DMS114 treated with DMSO at 0.1 percent for 48 hours (cell line): ENCODE measurements around the gene TYSND1.
"Not testable (repeated sequence)": the region's sequence is repeated elsewhere in the genome, so short reads cannot be mapped to it uniquely, and the experiment has no call there.

Source experiments
- DNase-seq: peaks from one replicate; lab custom pipeline; 2025; ENCODE audit not compliant: unreplicated experiment; lab: John Stamatoyannopoulos, UW

The TYSND1 gene

DNA sequence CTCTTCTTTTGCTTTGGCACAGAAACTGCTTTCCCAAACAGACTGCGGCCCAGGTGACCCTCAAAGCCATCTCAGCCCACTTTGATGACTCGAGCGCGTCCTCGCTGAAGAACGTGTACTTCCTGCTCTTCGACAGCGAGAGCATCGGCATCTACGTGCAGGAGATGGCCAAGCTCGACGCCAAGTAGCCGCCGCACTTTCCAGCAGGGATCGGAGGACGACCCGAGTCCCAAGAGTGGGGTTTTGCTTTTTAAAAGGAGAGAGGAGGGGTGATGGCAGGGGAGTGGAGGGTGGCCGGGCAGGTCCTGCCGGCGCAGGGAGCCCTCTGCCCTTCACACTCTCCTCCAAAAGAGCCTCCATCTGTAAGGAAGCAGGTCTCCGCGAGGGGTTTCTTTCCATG is 35.0 kb downstream of the TYSND1 start:
- no peak for DNase-seq

DNA sequence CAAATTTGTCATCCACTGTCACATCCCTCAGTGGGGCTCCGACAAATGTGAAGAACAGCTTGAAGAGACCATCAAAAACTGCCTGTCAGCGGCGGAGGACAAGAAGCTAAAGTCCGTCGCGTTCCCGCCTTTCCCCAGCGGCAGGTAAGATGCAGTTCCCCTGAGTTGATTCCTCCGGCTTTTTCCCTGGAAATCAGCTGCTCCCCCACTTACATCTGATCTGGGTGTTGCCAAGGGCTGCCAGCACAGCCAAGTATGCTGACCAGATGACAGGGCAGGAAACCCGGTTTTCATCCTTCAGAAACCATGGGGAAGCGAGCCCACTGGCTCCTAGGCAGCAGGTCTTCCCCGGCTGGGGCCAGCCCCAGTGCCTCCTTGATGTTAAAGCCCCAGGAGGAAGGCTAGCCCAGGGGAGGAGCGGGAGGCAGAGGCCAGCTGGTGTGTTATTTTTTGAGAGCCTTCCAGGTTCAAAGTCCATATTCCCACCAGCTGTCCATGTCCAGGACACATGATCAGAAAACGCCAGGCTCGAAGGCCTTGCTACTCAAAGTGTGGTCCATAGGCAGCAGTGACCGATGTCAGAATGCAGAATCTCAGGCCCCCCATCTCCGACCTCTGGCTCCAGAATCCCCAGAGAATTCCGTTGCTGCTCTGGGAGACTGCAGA is 37.3 kb downstream of the TYSND1 start:
- no peak for DNase-seq

DNA sequence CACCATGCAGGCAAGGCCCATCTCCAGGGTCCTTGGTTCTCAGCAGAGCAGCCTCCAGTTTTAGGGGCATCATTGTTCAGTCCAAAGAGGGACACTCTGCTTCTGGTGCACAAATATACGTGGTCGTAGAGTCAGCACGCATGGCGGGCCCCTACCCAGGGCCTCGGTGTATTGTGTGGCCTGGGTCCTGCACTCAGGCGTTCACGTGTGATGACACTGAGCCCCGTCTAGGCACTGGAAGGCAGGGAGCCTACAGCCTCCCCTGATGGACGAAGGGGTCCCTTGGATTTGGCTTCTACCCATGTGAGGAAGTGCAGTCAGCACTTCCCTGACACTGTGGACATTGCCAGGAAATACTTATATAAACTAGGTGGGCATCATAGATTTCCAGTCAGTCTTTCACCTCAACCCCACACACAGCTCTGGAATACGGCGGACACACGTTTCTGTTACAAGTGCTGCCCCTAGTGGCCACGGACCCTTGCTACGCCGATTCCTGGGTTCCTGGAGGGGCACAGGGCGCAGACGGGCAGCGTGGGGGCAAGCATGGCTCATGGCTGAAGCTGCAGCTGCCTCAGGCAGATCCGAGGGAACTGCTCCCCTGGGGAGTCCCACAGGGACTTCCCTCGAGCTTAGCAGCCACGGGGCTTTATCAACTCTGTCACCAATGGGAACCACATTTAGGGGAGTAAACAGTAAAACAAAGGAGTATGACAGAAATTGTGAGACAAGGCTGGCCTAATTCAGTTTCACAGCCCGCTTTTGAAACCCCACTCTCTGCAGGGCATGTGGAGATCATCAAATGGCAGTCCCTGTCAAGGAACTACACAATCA is 39.3 kb downstream of the TYSND1 start:
- no peak for DNase-seq

DNA sequence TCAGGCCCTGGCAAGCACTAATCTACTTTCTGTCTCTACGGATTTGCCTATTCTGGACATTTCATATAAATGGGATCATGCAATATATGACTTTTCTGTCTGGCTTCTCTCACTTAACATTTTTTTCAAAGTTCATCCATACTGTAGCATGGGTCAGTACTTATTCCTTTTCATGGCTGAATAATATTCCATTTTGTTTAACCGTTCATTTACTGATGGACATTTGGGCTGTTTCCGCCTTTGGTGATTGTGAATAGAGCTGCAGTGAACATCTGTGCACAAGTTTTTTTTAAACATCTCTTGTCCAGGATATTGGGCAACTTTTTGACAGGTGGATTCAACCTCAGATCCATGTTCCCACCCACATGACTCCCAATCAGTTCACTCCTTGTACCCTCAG is 44.8 kb downstream of the TYSND1 start:
- no peak for DNase-seq

DNA sequence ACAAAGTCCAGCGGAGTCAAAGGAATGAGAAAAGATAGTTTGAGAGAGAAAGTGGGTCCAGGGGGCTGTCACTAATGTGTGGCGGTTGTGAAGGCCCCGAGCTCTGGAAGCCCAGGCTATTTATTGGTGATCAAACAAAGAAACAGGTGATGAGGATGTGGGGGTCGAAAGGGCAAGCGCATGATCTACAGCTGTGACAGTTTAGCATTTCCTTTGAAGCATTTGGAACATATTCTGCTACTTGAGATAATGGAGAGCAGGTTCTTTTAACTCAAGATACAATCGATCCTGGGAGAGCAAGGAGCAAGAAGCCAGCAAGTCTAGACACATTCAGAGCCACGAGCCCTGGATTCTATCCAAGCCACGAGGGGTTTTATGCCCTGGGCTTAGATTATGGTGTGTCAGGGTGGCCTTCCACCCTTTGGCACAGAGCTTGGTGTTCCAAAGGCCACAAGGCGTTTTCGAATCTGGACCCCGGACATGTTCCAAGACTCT is 45.4 kb downstream of the TYSND1 start:
- not testable (repeated sequence) for DNase-seq

DNA sequence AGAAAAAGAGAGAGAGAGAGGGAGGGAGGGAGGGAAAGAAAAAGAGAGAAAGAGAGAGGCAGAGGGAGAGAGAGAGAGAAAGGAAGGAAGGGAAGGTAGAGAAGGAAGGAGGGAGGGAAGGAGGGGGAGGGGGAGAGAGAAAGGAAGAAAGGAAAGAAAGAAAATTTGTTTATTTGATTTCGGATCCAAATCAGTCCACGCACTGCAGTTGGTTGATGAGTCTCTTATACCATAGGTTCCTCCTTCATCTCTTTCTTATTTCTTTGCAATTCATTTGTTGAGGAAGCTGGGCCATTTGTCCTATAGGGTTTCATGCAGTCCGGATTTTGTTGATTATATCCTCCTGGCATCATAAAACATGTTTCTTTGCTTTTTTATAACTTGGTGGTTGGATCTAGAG is 48.2 kb downstream of the TYSND1 start:
- no peak for DNase-seq

DNA sequence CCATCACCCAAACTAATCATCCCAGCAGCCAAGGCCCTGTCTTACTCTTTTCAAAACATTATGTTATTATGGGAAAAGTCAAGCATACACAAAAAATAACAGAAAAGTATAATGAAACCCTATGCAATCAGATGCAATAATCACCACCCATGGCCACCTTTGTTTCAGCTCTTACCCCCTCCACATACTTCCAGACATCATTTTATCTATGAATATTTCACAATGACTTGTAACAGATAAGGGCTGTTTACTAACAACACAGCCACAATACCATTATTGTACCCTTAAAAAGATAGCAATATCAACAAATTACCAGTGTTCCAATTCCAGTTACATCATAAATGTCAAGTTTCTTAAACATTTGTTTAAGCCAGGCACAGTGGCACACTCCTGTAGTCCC is 49.0 kb downstream of the TYSND1 start:
- no peak for DNase-seq

DNA sequence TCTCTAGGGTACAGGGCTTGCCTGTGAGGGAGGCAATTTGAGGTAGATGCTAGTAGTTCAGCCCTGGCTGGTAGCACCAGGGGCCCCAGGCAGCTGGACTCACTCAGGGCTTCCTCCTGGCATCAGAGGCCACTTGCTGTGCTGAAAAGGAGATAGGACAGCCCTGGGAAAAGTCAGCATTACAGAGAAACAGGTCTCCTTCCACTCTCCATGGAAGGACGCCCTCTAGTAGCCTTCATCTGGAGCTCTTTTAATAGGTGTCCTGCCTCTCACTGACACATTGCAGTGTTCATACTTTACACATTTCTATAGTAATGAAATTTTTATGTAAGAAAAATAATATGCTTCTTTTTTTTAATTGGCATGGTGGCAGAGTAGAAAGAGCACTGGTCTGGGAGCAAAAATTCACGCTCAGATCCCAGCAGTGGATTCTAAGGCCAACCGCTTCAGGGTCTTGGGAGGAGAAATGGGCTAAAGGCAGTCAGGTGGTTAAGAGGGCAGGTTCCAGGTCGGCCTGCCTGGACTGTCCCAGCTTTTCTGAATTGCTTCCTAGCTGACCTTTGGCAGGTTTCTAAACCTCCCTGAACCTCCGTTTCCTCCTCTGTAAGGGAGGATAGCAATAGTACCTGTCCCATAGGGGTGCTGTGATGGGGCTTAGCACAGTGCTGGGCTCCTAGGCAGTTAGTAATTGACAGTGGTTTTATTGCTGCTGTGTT is 49.6 kb downstream of the TYSND1 start:
- DNase-seq: no peak

DNA sequence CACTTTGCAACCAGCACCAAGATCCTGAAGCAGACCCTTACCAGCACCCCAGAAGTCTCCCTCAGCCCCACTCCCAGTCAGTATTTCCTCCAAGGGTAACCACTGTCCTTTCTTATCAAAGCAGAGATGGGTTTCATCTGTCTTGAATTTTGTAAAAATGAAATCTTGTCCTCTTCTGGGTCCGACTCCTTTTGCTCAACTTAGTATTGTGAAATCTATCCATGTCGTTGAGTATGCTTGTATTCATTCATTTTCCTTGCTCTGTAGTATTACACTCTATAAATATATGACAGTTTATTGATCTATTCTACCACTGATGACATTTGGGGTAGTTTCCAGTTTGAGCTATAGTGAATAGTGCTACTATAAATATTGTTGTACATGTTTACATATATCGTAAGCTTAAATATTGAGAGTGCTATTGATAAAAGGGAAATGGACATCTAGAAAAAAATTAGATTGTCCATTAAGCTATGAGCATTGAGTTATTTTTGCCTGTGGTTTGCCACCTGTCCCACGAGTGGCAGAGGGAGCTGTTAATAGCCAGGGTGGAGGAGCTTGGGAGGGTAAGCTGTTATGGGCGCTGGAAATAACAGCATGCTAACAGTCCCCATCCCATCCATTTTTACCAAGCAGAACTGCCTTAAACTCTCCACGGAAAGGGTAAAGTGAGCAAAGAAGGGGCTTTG is 50.3 kb downstream of the TYSND1 start:
- no peak for DNase-seq

DNA sequence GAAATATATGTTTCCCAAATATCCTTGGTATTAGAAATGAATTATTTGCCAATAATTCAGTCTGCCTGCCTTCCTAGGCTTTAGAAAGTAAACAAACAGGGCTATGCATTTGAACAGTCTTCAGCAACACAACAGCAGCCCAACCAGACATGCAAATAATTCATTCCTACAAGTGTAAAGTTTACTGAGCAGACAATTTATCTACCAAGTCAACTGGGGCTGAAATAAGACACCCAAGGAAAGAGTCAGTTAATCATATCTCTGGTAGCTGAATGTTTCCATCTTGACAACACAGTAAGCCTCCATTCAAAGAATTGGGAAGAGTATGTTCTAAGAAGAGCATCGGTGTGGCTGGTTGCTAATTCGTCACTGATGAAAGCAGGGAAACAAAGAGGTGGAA is 52.2 kb downstream of the TYSND1 start:
- no peak for DNase-seq

DNA sequence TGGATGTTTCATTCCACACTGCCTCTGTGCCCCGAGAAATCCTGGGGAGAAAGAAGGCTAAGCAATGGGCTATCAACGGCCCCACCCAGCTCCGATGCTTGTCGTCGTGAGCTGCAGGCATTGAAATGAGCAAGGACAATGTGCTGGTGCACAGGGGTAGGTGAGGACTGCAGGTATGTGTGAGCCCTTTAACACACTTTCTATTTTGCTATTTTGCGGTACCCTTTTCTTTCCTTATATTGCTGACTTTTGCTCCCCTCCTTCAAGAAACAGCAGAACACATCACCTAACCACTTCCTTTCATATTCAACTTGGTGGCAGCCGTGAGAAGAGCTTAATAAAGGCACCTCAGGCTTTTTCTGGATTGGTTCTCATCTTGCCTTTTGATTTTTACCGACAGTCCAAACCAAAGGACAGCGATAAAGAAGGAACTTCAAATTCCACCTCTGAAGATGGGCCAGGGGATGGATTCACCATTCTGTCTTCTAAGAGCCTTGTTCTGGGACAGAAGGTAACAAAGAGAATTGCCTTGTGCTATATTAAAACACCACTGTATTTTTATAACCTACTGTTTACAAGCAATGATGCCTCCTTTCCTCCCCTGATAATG is 53.1 kb downstream of the TYSND1 start:
- no peak for DNase-seq

DNA sequence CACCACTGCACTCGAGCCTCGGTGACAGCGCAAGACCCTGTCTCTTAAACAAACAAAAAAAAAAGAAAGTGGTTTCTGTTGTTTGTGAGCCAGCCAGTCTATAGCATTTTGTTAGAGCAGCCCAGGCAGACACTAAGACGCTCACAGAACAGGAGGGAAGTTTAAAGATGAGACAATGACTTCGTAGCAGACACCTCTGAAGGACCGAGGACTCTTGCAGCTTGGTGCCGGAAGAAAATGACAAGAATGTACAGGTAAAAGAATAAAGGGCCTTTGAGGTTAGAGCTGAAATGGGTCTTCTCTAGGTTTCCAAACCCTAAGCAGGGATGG is 54.1 kb downstream of the TYSND1 start:
- no peak for DNase-seq

DNA sequence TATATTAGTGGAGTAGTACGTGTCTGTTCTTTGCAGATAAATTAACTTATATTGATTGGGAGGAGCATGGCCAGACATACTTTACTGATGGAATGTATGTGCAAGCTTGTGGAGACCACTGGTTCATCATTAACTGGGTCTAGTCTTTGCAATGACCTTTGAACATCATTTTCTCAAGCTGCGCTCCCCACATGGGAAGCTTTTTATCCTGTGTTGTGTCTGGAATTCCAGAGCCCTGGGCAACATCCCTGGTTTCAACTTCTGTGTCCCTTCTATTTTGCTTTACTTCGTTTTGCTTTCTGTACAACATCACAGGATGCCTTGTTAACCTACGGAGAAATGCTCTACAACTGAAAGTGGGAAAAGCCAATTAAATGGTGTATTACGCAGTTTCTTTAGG is 55.5 kb downstream of the TYSND1 start:
- DNase-seq: no peak

DNA sequence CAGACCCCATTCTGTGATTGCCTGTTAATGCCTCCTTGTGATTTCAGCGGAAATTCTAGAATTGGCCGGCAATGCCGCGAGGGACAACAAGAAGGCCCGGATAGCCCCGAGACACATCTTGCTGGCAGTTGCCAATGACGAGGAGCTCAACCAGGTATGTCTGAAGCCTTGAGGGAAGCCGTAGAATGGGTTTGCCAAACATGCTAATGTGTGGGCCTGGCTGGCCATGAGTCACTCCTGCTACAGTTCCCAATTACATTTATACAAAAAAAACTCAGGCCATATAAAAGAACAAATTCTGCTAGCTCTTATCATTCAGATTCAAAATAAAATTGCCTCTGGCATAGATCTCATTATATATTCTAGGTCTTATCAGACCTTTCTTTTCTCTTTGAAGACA is 56.5 kb downstream of the TYSND1 start:
- no peak for DNase-seq

DNA sequence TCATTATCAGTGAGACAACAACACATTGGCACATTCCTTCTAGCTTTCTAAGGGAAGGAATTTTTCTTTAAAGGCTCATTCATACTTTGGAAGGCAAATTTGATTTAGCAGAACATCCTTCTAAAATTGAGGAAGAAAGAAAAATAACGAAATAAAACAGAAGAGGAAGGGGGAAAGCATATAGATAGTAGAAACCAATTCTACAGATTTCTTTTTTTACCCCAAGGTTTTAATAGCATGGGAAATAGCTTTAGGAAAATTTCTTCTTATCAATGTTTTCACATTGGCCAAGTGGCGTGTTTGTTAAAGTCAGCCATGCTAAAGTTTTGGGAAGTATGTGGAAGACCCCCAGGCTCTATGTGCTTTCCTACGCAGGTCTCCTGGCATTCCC is 58.2 kb downstream of the TYSND1 start:
- no peak for DNase-seq
